Measurements from ENCODE around the gene TRMT2B.

GRCh38 chrX:100995469-100995868, 56.4 kb downstream of the TRMT2B start:
- TF ChIP-seq CTCF (IDR thresholded peaks at IDR 0.05) (no peak), POLR2A (IDR thresholded peaks at IDR 0.05) (no peak)
